ENCODE results near the gene EN1. TPM values are rescaled to one million over a fixed set of nuclear protein-coding genes. Genes with fewer than 3 reads are reported as not detected.

EN1 gene
- total RNA-seq, 4 donors from 2014 or later: 0.13 to 0.23 TPM; not detected in 2

GRCh38 chr2:118875318-118875717 lies 27.9 kb upstream of the EN1 start:
- no peak overlapping the region for H3K4me3 ChIP-seq
- no peaks in the 10 kb centered on the region for H3K9me3 ChIP-seq
- no peak for TF ChIP-seq EP300 (IDR thresholded peaks at IDR 0.05)
- TF ChIP-seq POLR2A (IDR thresholded peaks at IDR 0.05): no peak
- TF ChIP-seq POLR2AphosphoS5 (IDR thresholded peaks at IDR 0.05): no peak
- no peak for TF ChIP-seq CTCF (IDR thresholded peaks at IDR 0.05)
- no peaks in the 10 kb centered on the region for H3K36me3 ChIP-seq
- no peak for ATAC-seq
- H3K4me1 ChIP-seq: no peaks in the 10 kb centered on the region
- WGBS, 2 donors (ENCODE audit: low coverage in 1 of 2): 7 to 20% methylated on average over 3 to 4 of the region's 4 CpGs
- H3K27me3 ChIP-seq: peaks cover 74% of the 10 kb centered on the region
- no peak overlapping the region for H3K27ac ChIP-seq

- ATAC-seq: no peak
- H3K4me3 ChIP-seq: no peak overlapping the region
- no peak for TF ChIP-seq CTCF (IDR thresholded peaks at IDR 0.05)
- no peak for TF ChIP-seq POLR2A (IDR thresholded peaks at IDR 0.05)
- TF ChIP-seq EP300 (IDR thresholded peaks at IDR 0.05): no peak
- TF ChIP-seq POLR2AphosphoS5 (IDR thresholded peaks at IDR 0.05): no peak
- 33% methylated on average over 1 of the region's 3 CpGs; no CpG with 5 or more reads in 1 of the 2 donors for whole genome bisulfite sequencing, 2 donors (ENCODE audit: low coverage in 1 of 2)
- peaks cover 64% of the 10 kb centered on the region for H3K27me3 ChIP-seq
- no peaks in the 10 kb centered on the region for H3K4me1 ChIP-seq
- H3K27ac ChIP-seq: no peak overlapping the region
- H3K36me3 ChIP-seq: no peaks in the 10 kb centered on the region
- H3K9me3 ChIP-seq: no peaks in the 10 kb centered on the region
Measured at GRCh38 chr2:118874324-118874723, 26.9 kb upstream of the EN1 start.

- WGBS, 2 donors (ENCODE audit: low coverage in 1 of 2): 3 to 15% methylated on average over 3 of the region's 3 CpGs
- peak in 2 of 4 experiments; percentile 34 to 54 for TF ChIP-seq CTCF (IDR thresholded peaks at IDR 0.05)
- no peak for TF ChIP-seq POLR2A (IDR thresholded peaks at IDR 0.05)
- no peak for ATAC-seq
- Histone ChIP-seq H3K27me3 (peaks cover 50% of the 10 kb centered on the region), H3K27ac (no peak overlapping the region), H3K9me3 (no peaks in the 10 kb centered on the region), H3K36me3 (no peaks in the 10 kb centered on the region), H3K4me1 (no peaks in the 10 kb centered on the region), H3K4me3 (no peak overlapping the region)
Measured at GRCh38 chr2:118865106-118865505, 17.7 kb upstream of the EN1 start.

- Histone ChIP-seq H3K4me3 (no peak overlapping the region), H3K27me3 (peaks cover 58% of the 10 kb centered on the region), H3K27ac (no peak overlapping the region), H3K4me1 (no peaks in the 10 kb centered on the region), H3K36me3 (no peaks in the 10 kb centered on the region), H3K9me3 (no peaks in the 10 kb centered on the region)
- TF ChIP-seq POLR2AphosphoS5 (IDR thresholded peaks at IDR 0.05) (no peak), EP300 (IDR thresholded peaks at IDR 0.05) (no peak), POLR2A (IDR thresholded peaks at IDR 0.05) (no peak), CTCF (IDR thresholded peaks at IDR 0.05) (no peak)
- WGBS, 2 donors (ENCODE audit: low coverage in 1 of 2): no CpG with 5 or more reads among the region's 13 CpGs
- ATAC-seq: no peak
Measured at GRCh38 chr2:118864207-118864606, 16.8 kb upstream of the EN1 start.

GRCh38 chr2:118861731-118862130 lies 14.3 kb upstream of the EN1 start:
- no peaks in the 10 kb centered on the region for H3K36me3 ChIP-seq
- peaks cover 0 to 14% (median 10%) of the 10 kb centered on the region in 3 donors for H3K4me1 ChIP-seq
- H3K4me3 ChIP-seq: no peak overlapping the region
- peaks cover 83% of the 10 kb centered on the region for H3K27me3 ChIP-seq
- ATAC-seq: no peak
- 33 to 38% methylated on average over 1 of the region's 1 CpG for WGBS, 2 donors (ENCODE audit: low coverage in 1 of 2)
- H3K9me3 ChIP-seq: no peaks in the 10 kb centered on the region
- TF ChIP-seq CTCF (IDR thresholded peaks at IDR 0.05) (no peak), POLR2A (IDR thresholded peaks at IDR 0.05) (no peak), POLR2AphosphoS5 (IDR thresholded peaks at IDR 0.05) (no peak), EP300 (IDR thresholded peaks at IDR 0.05) (no peak)
- H3K27ac ChIP-seq: no peak overlapping the region

Data from gastroesophageal sphincter (tissue), 4 donors.